GM18508 (cell line): Measurements from ENCODE around the gene AIG1.

Source experiments
- ATAC-seq: cut with Tn5 transposase; IDR thresholded peaks from one replicate; pipeline ENCODE4 v1.9.1; 2021; ENCODE audit warnings: moderate number of reproducible peaks; ENCODE audit not compliant: insufficient read depth, unreplicated experiment

The AIG1 gene

DNA sequence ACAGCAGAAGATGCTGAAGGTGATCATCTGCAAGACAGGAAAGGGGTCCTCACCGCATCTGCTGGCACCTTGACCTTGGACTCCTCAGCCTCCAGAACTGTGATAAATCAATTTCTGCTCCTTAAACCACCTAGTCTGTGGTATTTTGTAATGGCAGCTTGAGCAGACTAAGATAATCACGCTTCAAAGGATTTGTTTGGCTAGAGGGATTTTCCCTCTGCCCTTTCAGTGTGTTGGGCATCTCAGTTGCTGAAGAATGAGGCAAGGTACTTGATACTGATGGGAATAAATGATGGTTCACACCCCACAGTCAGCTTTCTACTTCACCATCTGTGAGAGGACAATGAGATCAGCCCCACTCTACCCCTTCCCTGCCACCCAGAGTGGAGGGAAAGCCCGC is 329.6 kb downstream of the AIG1 start:
- ATAC-seq = no peak
